Measurements from ENCODE around the gene GLIPR2. TPM values are rescaled to one million over a fixed set of nuclear protein-coding genes. Genes with fewer than 3 reads are reported as not detected.

The GLIPR2 gene
- total and polyA plus RNA-seq, 2 of the 13 experiments (the other 11 are each of a cell fraction or from before 2014, with no cell fraction given) = 0.08 to 0.42 TPM

GRCh38 chr9:36207546-36208012 is 71.0 kb downstream of the GLIPR2 start (continued):
- TF ChIP-seq ZNF687 (CRISPR knock-in tag; IDR thresholded peaks at IDR 0.05) (no peak), ZNF512 (CRISPR knock-in tag; IDR thresholded peaks at IDR 0.05) (no peak), KMT2B (CRISPR knock-in tag; IDR thresholded peaks at IDR 0.05) (no peak), ZNF839 (CRISPR knock-in tag; IDR thresholded peaks at IDR 0.05; ENCODE audit: borderline replicate concordance) (no peak), ZNF567 (CRISPR knock-in tag; IDR thresholded peaks at IDR 0.05; ENCODE audit: borderline replicate concordance) (no peak), POLR2G (IDR thresholded peaks at IDR 0.05; ENCODE audit: low read depth, low read length) (no peak), HOXA3 (CRISPR knock-in tag; IDR thresholded peaks at IDR 0.05) (no peak), JUNB (CRISPR knock-in tag; IDR thresholded peaks at IDR 0.05; ENCODE audit: borderline replicate concordance) (no peak), ZNF354B (CRISPR knock-in tag; IDR thresholded peaks at IDR 0.05) (no peak), ATF7 (IDR thresholded peaks at IDR 0.05) (no peak), ATF7 (CRISPR knock-in tag; IDR thresholded peaks at IDR 0.05) (no peak), FOXP4 (CRISPR knock-in tag; IDR thresholded peaks at IDR 0.05) (peak; percentile 65), ELF4 (CRISPR knock-in tag; IDR thresholded peaks at IDR 0.05; ENCODE audit: borderline replicate concordance) (no peak), SSRP1 (CRISPR knock-in tag; IDR thresholded peaks at IDR 0.05) (no peak)
- TF ChIP-seq, protein P1, sequence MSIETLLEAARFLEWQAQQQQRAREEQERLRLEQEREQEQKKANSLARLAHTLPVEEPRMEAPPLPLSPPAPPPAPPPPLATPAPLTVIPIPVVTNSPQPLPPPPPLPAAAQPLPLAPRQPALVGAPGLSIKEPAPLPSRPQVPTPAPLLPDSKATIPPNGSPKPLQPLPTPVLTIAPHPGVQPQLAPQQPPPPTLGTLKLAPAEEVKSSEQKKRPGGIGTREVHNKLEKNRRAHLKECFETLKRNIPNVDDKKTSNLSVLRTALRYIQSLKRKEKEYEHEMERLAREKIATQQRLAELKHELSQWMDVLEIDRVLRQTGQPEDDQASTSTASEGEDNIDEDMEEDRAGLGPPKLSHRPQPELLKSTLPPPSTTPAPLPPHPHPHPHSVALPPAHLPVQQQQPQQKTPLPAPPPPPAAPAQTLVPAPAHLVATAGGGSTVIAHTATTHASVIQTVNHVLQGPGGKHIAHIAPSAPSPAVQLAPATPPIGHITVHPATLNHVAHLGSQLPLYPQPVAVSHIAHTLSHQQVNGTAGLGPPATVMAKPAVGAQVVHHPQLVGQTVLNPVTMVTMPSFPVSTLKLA (IDR thresholded peaks at IDR 0.05) = no peak
- TF ChIP-seq, protein P2, sequence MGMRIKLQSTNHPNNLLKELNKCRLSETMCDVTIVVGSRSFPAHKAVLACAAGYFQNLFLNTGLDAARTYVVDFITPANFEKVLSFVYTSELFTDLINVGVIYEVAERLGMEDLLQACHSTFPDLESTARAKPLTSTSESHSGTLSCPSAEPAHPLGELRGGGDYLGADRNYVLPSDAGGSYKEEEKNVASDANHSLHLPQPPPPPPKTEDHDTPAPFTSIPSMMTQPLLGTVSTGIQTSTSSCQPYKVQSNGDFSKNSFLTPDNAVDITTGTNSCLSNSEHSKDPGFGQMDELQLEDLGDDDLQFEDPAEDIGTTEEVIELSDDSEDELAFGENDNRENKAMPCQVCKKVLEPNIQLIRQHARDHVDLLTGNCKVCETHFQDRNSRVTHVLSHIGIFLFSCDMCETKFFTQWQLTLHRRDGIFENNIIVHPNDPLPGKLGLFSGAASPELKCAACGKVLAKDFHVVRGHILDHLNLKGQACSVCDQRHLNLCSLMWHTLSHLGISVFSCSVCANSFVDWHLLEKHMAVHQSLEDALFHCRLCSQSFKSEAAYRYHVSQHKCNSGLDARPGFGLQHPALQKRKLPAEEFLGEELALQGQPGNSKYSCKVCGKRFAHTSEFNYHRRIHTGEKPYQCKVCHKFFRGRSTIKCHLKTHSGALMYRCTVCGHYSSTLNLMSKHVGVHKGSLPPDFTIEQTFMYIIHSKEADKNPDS (CRISPR knock-in tag; IDR thresholded peaks at IDR 0.05) = no peak
